PC-3 (cell line): ENCODE data around the gene TEAD4. TPM values are rescaled to one million over a fixed set of nuclear protein-coding genes. Genes with fewer than 3 reads are reported as not detected.

Source experiments
- ATAC-seq: fragments of 200-7000 bp; cut with Tn5 transposase; 2 replicates; pipeline ENCODE4 v1.9.1; 2020; ENCODE audit warnings: mild to moderate bottlenecking, moderate library complexity
- BruUV-seq: library from RNA; stranded (reverse); fragments of 400-500 nt; replicated peaks from 2 replicates; lab custom pipeline; 2021; lab: Mats Ljungman, UMichigan
- CTCF ChIA-PET: fragments of 300-600 bp; sonication (Branson Sonifier 250); formaldehyde crosslinking; loops from one replicate; lab custom pipeline; 2022; ENCODE audit warnings: antibody characterized with exemption; lab: Charles Lee
- POLR2A ChIA-PET: fragments of 300-600 bp; sonication (Branson Sonifier 250); formaldehyde crosslinking; loops from one replicate; lab custom pipeline; 2022; ENCODE audit warnings: antibody characterized with exemption; ENCODE audit not compliant: unreplicated experiment; lab: Charles Lee
- DNase-seq: peaks from one replicate; pipeline ENCODE4 v3.0.0-alpha.2; 2015
- H2AFZ ChIP-seq: fragments of 300-600 bp; sonication (generic); 2 replicates; pipeline ENCODE4 v1.6.0; 2016; ENCODE audit warnings: antibody characterized with exemption, low read length
- H3F3A ChIP-seq: fragments of 300-600 bp; sonication (generic); one replicate; pipeline ENCODE4 v1.6.0; 2017; ENCODE audit warnings: antibody characterized with exemption, low read length, control low read depth, mild to moderate bottlenecking; ENCODE audit not compliant: unreplicated experiment
- H3K27ac ChIP-seq: fragments of 300-600 bp; sonication (generic); 2 replicates; pipeline ENCODE4 v1.5.1; 2016; ENCODE audit warnings: mild to moderate bottlenecking, low read length
- H3K27me3 ChIP-seq: fragments of 300-600 bp; sonication (generic); 2 replicates; pipeline ENCODE4 v1.6.1; 2016; ENCODE audit warnings: low read length, mixed read lengths
- H3K36me3 ChIP-seq: fragments of 300-600 bp; sonication (generic); 2 replicates; pipeline ENCODE4 v1.6.1; 2016; ENCODE audit warnings: low read depth, mixed run types, low read length, mixed read lengths
- H3K4me1 ChIP-seq: fragments of 300-600 bp; sonication (generic); 2 replicates; pipeline ENCODE4 v1.5.1; 2016; ENCODE audit warnings: low read length; ENCODE audit not compliant: insufficient read depth
- H3K4me2 ChIP-seq: fragments of 300-600 bp; sonication (generic); 2 replicates; pipeline ENCODE4 v1.6.0; 2016; ENCODE audit warnings: low read length
- H3K4me3 ChIP-seq: fragments of 300-600 bp; sonication (generic); 2 replicates; pipeline ENCODE4 v1.5.1; 2016; ENCODE audit warnings: mild to moderate bottlenecking, low read length, mixed read lengths
- H3K79me2 ChIP-seq: fragments of 300-600 bp; sonication (generic); 2 replicates; pipeline ENCODE4 v1.6.1; 2017; ENCODE audit warnings: low read length, mixed read lengths
- H3K9ac ChIP-seq: fragments of 300-600 bp; sonication (generic); 2 replicates; pipeline ENCODE4 v1.6.0; 2016; ENCODE audit warnings: mild to moderate bottlenecking, low read length
- H3K9me2 ChIP-seq: fragments of 300-600 bp; sonication (generic); replicated peaks from 2 replicates; pipeline ENCODE4 v1.6.1; 2016; ENCODE audit warnings: mixed run types, low read length, mixed read lengths
- H3K9me3 ChIP-seq: fragments of 300-600 bp; sonication (generic); 2 replicates; pipeline ENCODE4 v1.6.1; 2016; ENCODE audit warnings: low read length, mixed read lengths
- H4K20me1 ChIP-seq: fragments of 300-600 bp; sonication (generic); 2 replicates; pipeline ENCODE4 v1.6.1; 2016; ENCODE audit warnings: low read length, mixed read lengths
- CTCF ChIP-seq: fragments of 300-600 bp; sonication (generic); conservative IDR thresholded peaks from 2 replicates; pipeline ENCODE4 v1.5.1; 2017; ENCODE audit warnings: antibody characterized with exemption, low read depth, mild to moderate bottlenecking, low read length
- EZH2 ChIP-seq: fragments of 300-600 bp; sonication (generic); IDR thresholded peaks from one replicate; pipeline ENCODE4 v1.6.1; 2017; ENCODE audit warnings: antibody characterized with exemption, mild to moderate bottlenecking, low read length; ENCODE audit not compliant: unreplicated experiment
- EZH2phosphoT487 ChIP-seq: fragments of 300-600 bp; sonication (generic); IDR thresholded peaks from 2 replicates; pipeline ENCODE4 v1.6.1; 2018; ENCODE audit warnings: mild to moderate bottlenecking, antibody characterized with exemption, low read length, borderline replicate concordance
- intact Hi-C: fragments of 100-400 bp; cut with micrococcal nuclease; formaldehyde crosslinking; loops from 2 replicates; pipeline ENCODE4 v1.9.0; 2023
- total RNA-seq: library from RNA; depleted of rRNA; stranded (reverse); fragments of >200 nt; gene quantifications from 2 replicates; pipeline ENCODE4 v1.2.3, GENCODE V29; 2014

The TEAD4 gene
- total RNA-seq, 1 experiment from 2014 or later: 22.3 TPM

- Histone ChIP-seq H2AFZ (no peak overlapping the region), H3K36me3 (no peaks in the 10 kb centered on the region), H3K9me2 (no peaks in the 10 kb centered on the region), H3K4me3 (no peak overlapping the region), H3K27me3 (no peaks in the 10 kb centered on the region), H3K9me3 (no peaks in the 10 kb centered on the region), H3K4me1 (no peaks in the 10 kb centered on the region), H3K9ac (no peak overlapping the region), H4K20me1 (no peaks in the 10 kb centered on the region), H3K27ac (no peak overlapping the region), H3K79me2 (no peaks in the 10 kb centered on the region), H3F3A (no peaks in the 10 kb centered on the region), H3K4me2 (no peak overlapping the region)
- TF ChIP-seq EZH2phosphoT487 (no peak), CTCF (no peak), EZH2 (no peak)
- CTCF ChIA-PET: no interaction called here
- no TSS peak for BruUV-seq
- DNase-seq: no peak
- no peak for ATAC-seq
- POLR2A ChIA-PET: no interaction called here
- intact Hi-C loops: no loop called here
Measured at GRCh38 chr12:3083241-3083920, 124.2 kb downstream of the TEAD4 start.

- Histone ChIP-seq H3K27me3 (no peaks in the 10 kb centered on the region), H3K4me2 (no peak overlapping the region), H4K20me1 (no peaks in the 10 kb centered on the region), H3K27ac (no peak overlapping the region), H3K4me3 (no peak overlapping the region), H3K9ac (no peak overlapping the region), H2AFZ (no peak overlapping the region), H3K4me1 (no peaks in the 10 kb centered on the region), H3K9me2 (no peaks in the 10 kb centered on the region), H3K36me3 (no peaks in the 10 kb centered on the region), H3K79me2 (no peaks in the 10 kb centered on the region), H3F3A (no peaks in the 10 kb centered on the region), H3K9me3 (no peaks in the 10 kb centered on the region)
- POLR2A ChIA-PET: no interaction called here
- no peak for DNase-seq
- CTCF ChIA-PET: no interaction called here
- no peak for ATAC-seq
- TF ChIP-seq EZH2phosphoT487 (no peak), EZH2 (no peak), CTCF (no peak)
- intact Hi-C loops: no loop called here
- BruUV-seq: no TSS peak
Measured at GRCh38 chr12:3083921-3084347, 124.7 kb downstream of the TEAD4 start.

GRCh38 chr12:3084742-3085141, 125.5 kb downstream of the TEAD4 start:
- no peak overlapping the region for H3K9ac ChIP-seq
- H3K27ac ChIP-seq: no peak overlapping the region
- H3K9me3 ChIP-seq: no peaks in the 10 kb centered on the region
- H3K4me3 ChIP-seq: no peak overlapping the region
- no peak for ATAC-seq
- no peak for TF ChIP-seq EZH2
- no peak for TF ChIP-seq EZH2phosphoT487
- no peak for TF ChIP-seq CTCF
- ChIA-PET POLR2A (no interaction called here), CTCF (no interaction called here)
- no peaks in the 10 kb centered on the region for H3K9me2 ChIP-seq
- no peak overlapping the region for H2AFZ ChIP-seq
- no peak overlapping the region for H3K4me2 ChIP-seq
- H3F3A ChIP-seq: no peaks in the 10 kb centered on the region
- no peaks in the 10 kb centered on the region for H4K20me1 ChIP-seq
- BruUV-seq: no TSS peak
- intact Hi-C loops: no loop called here
- H3K27me3 ChIP-seq: no peaks in the 10 kb centered on the region
- no peak for DNase-seq
- H3K36me3 ChIP-seq: no peaks in the 10 kb centered on the region
- H3K4me1 ChIP-seq: no peaks in the 10 kb centered on the region
- H3K79me2 ChIP-seq: no peaks in the 10 kb centered on the region
